ENCODE results near the gene ZYX. TPM values are rescaled to one million over a fixed set of nuclear protein-coding genes. Genes with fewer than 3 reads are reported as not detected.

The ZYX gene
- total RNA-seq, 1 donor from 2014 or later: 86.2 TPM

DNA sequence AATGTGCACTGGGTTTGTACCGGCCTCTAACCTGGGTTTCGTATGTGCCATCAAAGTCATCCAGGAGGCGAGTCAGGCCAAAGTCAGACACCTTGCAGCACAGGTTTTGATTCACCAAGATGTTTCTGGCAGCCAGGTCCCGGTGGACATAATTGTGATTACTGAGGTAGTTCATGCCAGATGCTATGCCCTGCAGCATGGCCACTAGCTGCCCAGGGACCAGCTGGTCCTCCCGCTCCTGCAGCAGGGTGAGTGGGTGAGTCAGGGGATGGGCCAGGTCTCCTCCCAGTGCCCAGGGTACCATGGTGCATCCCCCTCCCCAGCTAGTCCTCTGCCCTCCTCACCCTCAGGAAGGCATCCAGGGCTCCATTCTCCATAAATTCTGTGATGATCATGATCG, 13.6 kb downstream of the ZYX start:
- Histone ChIP-seq H3K4me1 (peaks cover 30% of the 10 kb centered on the region), H3K27me3 (no peaks in the 10 kb centered on the region), H3K36me3 (peaks cover 0 to 12% of the 10 kb centered on the region in 2 donors), H3K4me3 (no peak overlapping the region), H3K9me3 (no peaks in the 10 kb centered on the region), H3K27ac (no peak overlapping the region)
- no peak for DNase-seq (ENCODE audit: extremely low spot score in 2 of 2)
- TF ChIP-seq POLR2AphosphoS5 (IDR thresholded peaks at IDR 0.05; ENCODE audit: insufficient read depth in 1 of 2, low read depth in 1 of 2) (no peak), POLR2A (IDR thresholded peaks at IDR 0.05) (no peak)
- TF ChIP-seq, protein P1, sequence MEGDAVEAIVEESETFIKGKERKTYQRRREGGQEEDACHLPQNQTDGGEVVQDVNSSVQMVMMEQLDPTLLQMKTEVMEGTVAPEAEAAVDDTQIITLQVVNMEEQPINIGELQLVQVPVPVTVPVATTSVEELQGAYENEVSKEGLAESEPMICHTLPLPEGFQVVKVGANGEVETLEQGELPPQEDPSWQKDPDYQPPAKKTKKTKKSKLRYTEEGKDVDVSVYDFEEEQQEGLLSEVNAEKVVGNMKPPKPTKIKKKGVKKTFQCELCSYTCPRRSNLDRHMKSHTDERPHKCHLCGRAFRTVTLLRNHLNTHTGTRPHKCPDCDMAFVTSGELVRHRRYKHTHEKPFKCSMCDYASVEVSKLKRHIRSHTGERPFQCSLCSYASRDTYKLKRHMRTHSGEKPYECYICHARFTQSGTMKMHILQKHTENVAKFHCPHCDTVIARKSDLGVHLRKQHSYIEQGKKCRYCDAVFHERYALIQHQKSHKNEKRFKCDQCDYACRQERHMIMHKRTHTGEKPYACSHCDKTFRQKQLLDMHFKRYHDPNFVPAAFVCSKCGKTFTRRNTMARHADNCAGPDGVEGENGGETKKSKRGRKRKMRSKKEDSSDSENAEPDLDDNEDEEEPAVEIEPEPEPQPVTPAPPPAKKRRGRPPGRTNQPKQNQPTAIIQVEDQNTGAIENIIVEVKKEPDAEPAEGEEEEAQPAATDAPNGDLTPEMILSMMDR (IDR thresholded peaks at IDR 0.05): no peak
- intact Hi-C loops (cut with DNase I): no loop called here

GRCh38 chr7:143395187-143396149, 14.3 kb downstream of the ZYX start:
- Histone ChIP-seq H3K9me3 (no peaks in the 10 kb centered on the region), H3K4me3 (no peak overlapping the region), H3K4me1 (peaks cover 27% of the 10 kb centered on the region), H3K27me3 (no peaks in the 10 kb centered on the region), H3K27ac (no peak overlapping the region), H3K36me3 (peaks cover 0 to 8% of the 10 kb centered on the region in 2 donors)
- intact Hi-C loops (cut with DNase I): no loop called here
- no peak for DNase-seq (ENCODE audit: extremely low spot score in 2 of 2)
- TF ChIP-seq POLR2A (IDR thresholded peaks at IDR 0.05) (no peak), POLR2AphosphoS5 (IDR thresholded peaks at IDR 0.05; ENCODE audit: insufficient read depth in 1 of 2, low read depth in 1 of 2) (no peak)
- TF ChIP-seq, protein P1 (IDR thresholded peaks at IDR 0.05): no peak

DNA sequence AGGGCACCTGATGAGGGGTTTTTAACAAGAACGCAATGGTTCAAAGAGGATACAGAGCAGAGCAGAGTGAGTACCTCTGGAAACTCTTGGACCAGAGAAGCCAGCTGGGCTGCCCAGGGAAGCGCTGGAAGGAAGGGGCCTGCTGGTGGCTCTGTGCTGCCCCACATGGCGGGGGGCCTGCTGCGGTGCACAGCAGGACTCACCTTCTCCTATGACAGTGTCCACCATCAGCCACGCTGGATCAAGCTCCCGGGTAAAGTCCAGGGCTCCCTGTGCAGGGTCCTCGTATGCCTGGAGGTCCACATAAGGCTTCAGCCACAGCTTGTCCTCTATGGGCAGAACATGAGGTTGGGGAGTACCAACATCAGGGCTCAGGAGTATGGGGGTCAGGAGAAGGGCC, 15.0 kb downstream of the ZYX start:
- H3K27me3 ChIP-seq: no peaks in the 10 kb centered on the region
- DNase-seq (ENCODE audit: extremely low spot score in 2 of 2): no peak
- intact Hi-C loops (cut with DNase I): no loop called here
- H3K36me3 ChIP-seq: peaks cover 0 to under 1% of the 10 kb centered on the region in 2 donors
- no peaks in the 10 kb centered on the region for H3K9me3 ChIP-seq
- H3K27ac ChIP-seq: no peak overlapping the region
- no peak overlapping the region for H3K4me3 ChIP-seq
- TF ChIP-seq POLR2AphosphoS5 (IDR thresholded peaks at IDR 0.05; ENCODE audit: insufficient read depth in 1 of 2, low read depth in 1 of 2): no peak
- TF ChIP-seq, protein P1 (IDR thresholded peaks at IDR 0.05): no peak
- no peak for TF ChIP-seq POLR2A (IDR thresholded peaks at IDR 0.05)
- peaks cover 20% of the 10 kb centered on the region for H3K4me1 ChIP-seq

DNA sequence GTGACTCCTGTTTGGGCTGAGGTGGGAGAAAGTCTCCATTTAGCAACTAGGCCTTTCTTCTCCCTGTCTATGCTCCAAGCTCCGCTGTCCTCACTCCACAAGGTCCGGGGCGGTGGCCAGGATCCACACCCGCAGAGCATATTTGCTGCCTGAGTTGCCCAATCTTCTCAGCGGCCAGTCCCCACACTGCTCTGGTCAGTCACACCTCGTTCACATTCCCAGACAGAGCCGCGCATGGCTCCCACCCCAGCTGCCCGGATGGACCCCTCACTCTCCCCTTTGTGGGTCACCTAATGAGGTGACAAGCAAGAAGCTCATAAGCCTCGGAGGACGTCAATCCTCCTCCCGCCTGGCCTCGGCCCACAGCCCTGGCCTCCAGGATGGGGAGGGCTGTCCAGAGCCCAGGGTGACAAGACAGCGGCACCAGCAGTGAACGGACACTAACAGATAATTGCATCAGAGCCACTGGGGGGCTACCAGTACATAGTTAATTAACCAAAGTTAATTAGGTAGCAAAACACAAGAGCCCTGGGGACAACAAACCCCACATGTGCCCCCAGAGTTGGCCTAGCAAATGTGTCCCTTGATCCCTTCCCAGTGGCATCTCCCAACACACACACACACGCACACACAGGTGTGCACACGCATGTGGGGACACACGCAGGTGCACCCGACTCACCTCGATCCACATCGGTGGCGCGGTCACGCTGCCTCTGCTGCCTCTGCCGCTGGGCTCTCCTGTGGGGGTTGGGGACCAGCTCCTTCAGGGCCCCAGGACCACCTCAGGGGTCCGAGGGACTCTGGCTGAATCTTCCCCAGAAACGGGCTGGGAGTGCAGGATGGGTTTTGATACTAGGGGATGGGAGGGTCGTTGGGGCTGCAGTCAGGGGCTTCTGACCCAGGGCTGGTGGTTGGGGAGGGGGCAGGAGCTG, 15.7 kb downstream of the ZYX start:
- intact Hi-C loops (cut with DNase I): no loop called here
- H3K4me3 ChIP-seq: no peak overlapping the region
- H3K9me3 ChIP-seq: no peaks in the 10 kb centered on the region
- TF ChIP-seq POLR2AphosphoS5 (IDR thresholded peaks at IDR 0.05; ENCODE audit: insufficient read depth in 1 of 2, low read depth in 1 of 2) (no peak), POLR2A (IDR thresholded peaks at IDR 0.05) (no peak)
- TF ChIP-seq, protein P1 (IDR thresholded peaks at IDR 0.05): no peak
- H3K4me1 ChIP-seq: peaks cover 13% of the 10 kb centered on the region
- H3K27ac ChIP-seq: no peak overlapping the region
- no peaks in the 10 kb centered on the region for H3K36me3 ChIP-seq
- H3K27me3 ChIP-seq: no peaks in the 10 kb centered on the region
- DNase-seq (ENCODE audit: extremely low spot score in 2 of 2): peak in 1 of 2 donors; percentile 86

Measured in vagina (tissue), 2 donors.